B cell (primary cell): ENCODE results near the gene SH2D4B. TPM values are rescaled to one million over a fixed set of nuclear protein-coding genes. Genes with fewer than 3 reads are reported as not detected.

Source experiments
- ATAC-seq: fragments of 200-7000 bp; cut with Tn5 transposase; one replicate; pipeline ENCODE4 v1.10.0; 2021; ENCODE audit warnings: low read depth, mild to moderate bottlenecking, moderate number of reproducible peaks, moderate library complexity
- CTCF ChIA-PET: fragments of 350-600 bp; sonication (Branson Sonifier 250); formaldehyde crosslinking; loops from one replicate; lab custom pipeline; 2021; ENCODE audit warnings: antibody characterized with exemption, inconsistent platforms; lab: Charles Lee
- POLR2A ChIA-PET: fragments of 350-600 bp; sonication (Branson Sonifier 250); formaldehyde crosslinking; loops from one replicate; lab custom pipeline; 2021; ENCODE audit warnings: antibody characterized with exemption; lab: Charles Lee
- DNase-seq: peaks from one replicate; pipeline ENCODE4 v3.0.0; 2013
- H2AFZ ChIP-seq: 2 replicates; pipeline ENCODE4 v1.6.1; 2012; ENCODE audit warnings: mild to moderate bottlenecking, low read depth, low read length; ENCODE audit not compliant: insufficient read depth, poor library complexity, severe bottlenecking
- H3K27ac ChIP-seq, 2 donors: 1 replicate in 1 of 2; 2 replicates in 1 of 2; pipeline ENCODE4 v1.5.1; 2012 to 2013; ENCODE audit warnings: low read length in 2 of 2, mild to moderate bottlenecking in 2 of 2, moderate library complexity in 1 of 2
- H3K27me3 ChIP-seq, 4 experiments: fragments of 200-600 bp in 1 of 4; sonication (generic) in 1 of 4; replicated peaks in 1 of 4; 1 replicate in 2 of 4; 2 replicates in 2 of 4; pipeline versions ENCODE4 v1.6.1 to v1.7.0; 2013 to 2016; ENCODE audit warnings: low read length in 3 of 4, mild to moderate bottlenecking in 2 of 4, mixed read lengths in 1 of 4, moderate library complexity in 1 of 4; ENCODE audit not compliant: insufficient read depth in 4 of 4, control insufficient read depth in 3 of 4; ENCODE audit errors: control extremely low read depth in 1 of 4
- H3K36me3 ChIP-seq, 2 experiments: replicated peaks in 1 of 2; 1 replicate in 1 of 2; 2 replicates in 1 of 2; pipeline versions ENCODE4 v1.6.1 to v1.7.1; 2013; ENCODE audit warnings: low read length in 1 of 2; ENCODE audit not compliant: insufficient read depth in 2 of 2, control insufficient read depth in 1 of 2; ENCODE audit errors: control extremely low read depth in 1 of 2, extremely low read depth in 1 of 2
- H3K4me1 ChIP-seq, 2 donors: fragments of 200-600 bp in 1 of 2; sonication (generic) in 1 of 2; 1 replicate in 1 of 2; 2 replicates in 1 of 2; pipeline versions ENCODE4 v1.5.1 to v1.6.1; 2013 to 2017; ENCODE audit warnings: low read length in 2 of 2; ENCODE audit not compliant: control insufficient read depth in 2 of 2, insufficient read depth in 2 of 2
- H3K4me2 ChIP-seq: replicated peaks from 2 replicates; pipeline ENCODE3; 2012; ENCODE audit warnings: mild to moderate bottlenecking, low read depth, low read length; ENCODE audit not compliant: poor library complexity, severe bottlenecking
- H3K4me3 ChIP-seq, 5 experiments: fragments of 200-600 bp in 1 of 5; sonication (generic) in 1 of 5; 1 replicate in 3 of 5; 2 replicates in 2 of 5; pipeline versions ENCODE4 v1.5.1 to v1.7.0; 2011 to 2016; ENCODE audit warnings: low read length in 4 of 5, mild to moderate bottlenecking in 4 of 5, low read depth in 2 of 5, control low read depth in 1 of 5, moderate library complexity in 1 of 5; ENCODE audit not compliant: insufficient read depth in 1 of 5; ENCODE audit errors: control extremely low read depth in 1 of 5, extremely low read depth in 1 of 5
- H3K79me2 ChIP-seq: fragments of 200-600 bp; sonication (generic); one replicate; pipeline ENCODE4 v1.6.0; 2016; ENCODE audit warnings: low read length; ENCODE audit not compliant: control insufficient read depth, insufficient read depth
- H3K9ac ChIP-seq: fragments of 200-600 bp; sonication (generic); 2 replicates; pipeline ENCODE4 v1.6.1; 2017; ENCODE audit warnings: mild to moderate bottlenecking, low read length, moderate library complexity
- H3K9me3 ChIP-seq, 3 donors: one replicate each; pipeline versions ENCODE4 v1.6.1 to v1.7.1; 2013; ENCODE audit warnings: low read length in 2 of 3; ENCODE audit not compliant: control insufficient read depth in 2 of 3, insufficient read depth in 1 of 3; ENCODE audit errors: control extremely low read depth in 1 of 3
- H4K20me1 ChIP-seq: 2 replicates; pipeline ENCODE4 v1.6.0; 2012; ENCODE audit warnings: mild to moderate bottlenecking, low read length; ENCODE audit not compliant: insufficient read depth, control insufficient read depth, poor library complexity, severe bottlenecking
- H3K27ac Mint-ChIP-seq: one replicate; pipeline ENCODE4 v1.8.0; 2021; ENCODE audit warnings: mixed read lengths
- H3K27me3 Mint-ChIP-seq: one replicate; pipeline ENCODE4 v1.8.0; 2021; ENCODE audit warnings: mixed read lengths
- H3K4me1 Mint-ChIP-seq: one replicate; pipeline ENCODE4 v1.8.0; 2021; ENCODE audit warnings: mixed read lengths
- H3K4me3 Mint-ChIP-seq: one replicate; pipeline ENCODE4 v1.8.0; 2021; ENCODE audit warnings: mixed read lengths
- H3K9me3 Mint-ChIP-seq: one replicate; pipeline ENCODE4 v1.8.0; 2022; ENCODE audit warnings: mixed read lengths; ENCODE audit not compliant: insufficient read depth
- CTCF ChIP-seq: fragments of 200-600 bp; IDR thresholded peaks from one replicate; pipeline ENCODE4 v1.8.0; 2022; ENCODE audit warnings: antibody characterized with exemption, mild to moderate bottlenecking
- EZH2 ChIP-seq: IDR thresholded peaks from 2 replicates; pipeline ENCODE4 v1.6.1; 2012; ENCODE audit warnings: borderline replicate concordance, low read depth, mild to moderate bottlenecking, moderate library complexity, low read length; ENCODE audit not compliant: insufficient read depth, poor library complexity, severe bottlenecking
- WGBS: methylation state at CpG from one replicate; pipeline ENCODE4 v1.1.5; 2013; ENCODE audit warnings: missing lambda C conversion rate; ENCODE audit not compliant: insufficient coverage; 5-methylcytosine and 5-hydroxymethylcytosine counted together
- intact Hi-C: fragments of 100-400 bp; cut with micrococcal nuclease; formaldehyde crosslinking; loops from one replicate; pipeline ENCODE4 v1.10.0; 2022
- polyA plus RNA-seq: library from polyadenylated mRNA; depleted of rRNA; stranded (reverse); fragments of >200 nt; gene quantifications from 2 replicates; pipeline ENCODE4 v1.2.3, GENCODE V29; 2012
- total RNA-seq, 2 donors: library from RNA; stranded (reverse); fragments of 120-200 nt in 1 of 2; gene quantifications; 1 replicate in 1 of 2; 2 replicates in 1 of 2; pipeline versions ENCODE4 v1.2.3 to v1.2.4, GENCODE V29; 2013 to 2022

SH2D4B gene
- total and polyA plus RNA-seq, 2 donors (not counting 1 experiment from before 2014, with no cell fraction given) = 0.09 to 0.22 TPM

- H3K27me3 Mint-ChIP-seq = peaks cover 9% of the 10 kb centered on the region
- Histone ChIP-seq H3K79me2 (no peaks in the 10 kb centered on the region), H3K4me2 (no peak overlapping the region), H3K4me1 (no peaks in the 10 kb centered on the region), H3K27ac (no peak overlapping the region), H3K4me3 (no peak overlapping the region), H4K20me1 (no peaks in the 10 kb centered on the region), H2AFZ (no peak overlapping the region), H3K9ac (no peak overlapping the region), H3K9me3 (no peaks in the 10 kb centered on the region), H3K27me3 (no peaks in the 10 kb centered on the region), H3K36me3 (no peaks in the 10 kb centered on the region)
- ATAC-seq (no peak), DNase-seq (no peak)
- no peaks in the 10 kb centered on the region for H3K4me1 Mint-ChIP-seq
- intact Hi-C loops = no loop called here
- WGBS = no CpG with 5 or more reads among the region's 1 CpG
- ChIA-PET POLR2A (no interaction called here), CTCF (interaction anchor here (1.5 to 1.9 kb wide), 2 partner anchors 18 to 19 kb away, joined by 3 to 4 read pairs; no protein-coding TSS in a partner anchor)
- no peaks in the 10 kb centered on the region for H3K9me3 Mint-ChIP-seq
- no peak for TF ChIP-seq EZH2
- no peak for TF ChIP-seq CTCF
- no peak overlapping the region for H3K27ac Mint-ChIP-seq
- no peak overlapping the region for H3K4me3 Mint-ChIP-seq
These were observed 143.4 kb downstream of the SH2D4B start for GRCh38 chr10:80681142-80681541.

- Histone ChIP-seq H3K9me3 (no peaks in the 10 kb centered on the region), H3K27me3 (no peaks in the 10 kb centered on the region), H3K4me1 (no peaks in the 10 kb centered on the region), H3K9ac (no peak overlapping the region), H3K36me3 (no peaks in the 10 kb centered on the region), H3K4me2 (no peak overlapping the region), H2AFZ (no peak overlapping the region), H3K27ac (no peak overlapping the region), H4K20me1 (no peaks in the 10 kb centered on the region), H3K79me2 (no peaks in the 10 kb centered on the region), H3K4me3 (no peak overlapping the region)
- no peak for TF ChIP-seq CTCF
- TF ChIP-seq EZH2 = no peak
- no peak for ATAC-seq
- no CpG with 5 or more reads among the region's 1 CpG for WGBS
- no peak overlapping the region for H3K4me3 Mint-ChIP-seq
- CTCF ChIA-PET = interaction anchor here (0.6 to 1.3 kb wide), 4 partner anchors 11 to 81 kb away, joined by 3 to 4 read pairs (median 4); no protein-coding TSS in a partner anchor
- intact Hi-C loops = no loop called here
- no peaks in the 10 kb centered on the region for H3K27me3 Mint-ChIP-seq
- no peaks in the 10 kb centered on the region for H3K9me3 Mint-ChIP-seq
- POLR2A ChIA-PET = no interaction called here
- no peak overlapping the region for H3K27ac Mint-ChIP-seq
- no peaks in the 10 kb centered on the region for H3K4me1 Mint-ChIP-seq
- DNase-seq = peak; percentile 53
These were observed 146.6 kb downstream of the SH2D4B start for GRCh38 chr10:80684259-80684658.
